Measurements from ENCODE around the gene MYO3B. TPM values are rescaled to one million over a fixed set of nuclear protein-coding genes. Genes with fewer than 3 reads are reported as not detected.

MYO3B gene
- polyA plus RNA-seq, 1 of the 3 experiments (the other 2 are of a cell fraction): not detected

- no peak overlapping the region for H3K4me2 ChIP-seq
- no peak overlapping the region for H3K9ac ChIP-seq
- H3K27ac ChIP-seq (ENCODE audit: low read depth in 2 of 2, low read length in 1 of 2): no peak overlapping the region
- no peak overlapping the region for H2AFZ ChIP-seq (ENCODE audit: low read depth)
- H3K4me3 ChIP-seq (ENCODE audit: low read depth in 2 of 2, low read length in 1 of 2): no peak overlapping the region
- CTCF ChIA-PET: interaction anchor here (1.0 kb wide), 1 partner anchor 33 kb away, joined by 3 read pairs; no protein-coding TSS in a partner anchor
- no peaks in the 10 kb centered on the region for H3K9me2 ChIP-seq
- H3K27me3 ChIP-seq (ENCODE audit: insufficient read depth): no peaks in the 10 kb centered on the region
- WGBS (ENCODE audit: low lambda C conversion rate): 49% methylated on average over 5 of the region's 5 CpGs
- H3K9me3 ChIP-seq: no peaks in the 10 kb centered on the region
- no peaks in the 10 kb centered on the region for H3F3A ChIP-seq (replicated peaks; ENCODE audit: insufficient read depth)
- DNase-seq: no peak
- TF ChIP-seq USF1 (IDR thresholded peaks at IDR 0.05; ENCODE audit: borderline replicate concordance, low read depth): no peak
- no peak for TF ChIP-seq CHD2 (IDR thresholded peaks at IDR 0.05; ENCODE audit: low read length, partially characterized antibody)
- no peak for TF ChIP-seq PBX3 (IDR thresholded peaks at IDR 0.05)
- TF ChIP-seq POLR2AphosphoS5 (IDR thresholded peaks at IDR 0.05; ENCODE audit: low read depth, low read length): no peak
- TF ChIP-seq, protein P1, sequence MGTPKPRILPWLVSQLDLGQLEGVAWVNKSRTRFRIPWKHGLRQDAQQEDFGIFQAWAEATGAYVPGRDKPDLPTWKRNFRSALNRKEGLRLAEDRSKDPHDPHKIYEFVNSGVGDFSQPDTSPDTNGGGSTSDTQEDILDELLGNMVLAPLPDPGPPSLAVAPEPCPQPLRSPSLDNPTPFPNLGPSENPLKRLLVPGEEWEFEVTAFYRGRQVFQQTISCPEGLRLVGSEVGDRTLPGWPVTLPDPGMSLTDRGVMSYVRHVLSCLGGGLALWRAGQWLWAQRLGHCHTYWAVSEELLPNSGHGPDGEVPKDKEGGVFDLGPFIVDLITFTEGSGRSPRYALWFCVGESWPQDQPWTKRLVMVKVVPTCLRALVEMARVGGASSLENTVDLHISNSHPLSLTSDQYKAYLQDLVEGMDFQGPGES (IDR thresholded peaks at IDR 0.05; ENCODE audit: low read depth, low read length): no peak
- TF ChIP-seq, protein P2, sequence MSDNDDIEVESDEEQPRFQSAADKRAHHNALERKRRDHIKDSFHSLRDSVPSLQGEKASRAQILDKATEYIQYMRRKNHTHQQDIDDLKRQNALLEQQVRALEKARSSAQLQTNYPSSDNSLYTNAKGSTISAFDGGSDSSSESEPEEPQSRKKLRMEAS (IDR thresholded peaks at IDR 0.05; ENCODE audit: low read depth): no peak
- TF ChIP-seq GATA2 (CRISPR knock-in tag; IDR thresholded peaks at IDR 0.05): no peak
- TF ChIP-seq SMC3 (IDR thresholded peaks at IDR 0.05; ENCODE audit: low read depth, low read length): no peak
- no peak for TF ChIP-seq TAF1 (IDR thresholded peaks at IDR 0.05; ENCODE audit: borderline replicate concordance, low read depth, low read length)
- TF ChIP-seq EP300 (IDR thresholded peaks at IDR 0.05; ENCODE audit: borderline replicate concordance in 1 of 2, low read depth in 1 of 2, low read length in 1 of 2): no peak
- no peak for TF ChIP-seq TEAD4 (IDR thresholded peaks at IDR 0.05; ENCODE audit: borderline replicate concordance, insufficient read depth)
- TF ChIP-seq FOSL2 (IDR thresholded peaks at IDR 0.05; ENCODE audit: borderline replicate concordance, low read depth): no peak
- no peak for TF ChIP-seq ELF1 (IDR thresholded peaks at IDR 0.05)
- no peak for TF ChIP-seq GABPA (IDR thresholded peaks at IDR 0.05; ENCODE audit: low read depth)
- TF ChIP-seq, protein P3, sequence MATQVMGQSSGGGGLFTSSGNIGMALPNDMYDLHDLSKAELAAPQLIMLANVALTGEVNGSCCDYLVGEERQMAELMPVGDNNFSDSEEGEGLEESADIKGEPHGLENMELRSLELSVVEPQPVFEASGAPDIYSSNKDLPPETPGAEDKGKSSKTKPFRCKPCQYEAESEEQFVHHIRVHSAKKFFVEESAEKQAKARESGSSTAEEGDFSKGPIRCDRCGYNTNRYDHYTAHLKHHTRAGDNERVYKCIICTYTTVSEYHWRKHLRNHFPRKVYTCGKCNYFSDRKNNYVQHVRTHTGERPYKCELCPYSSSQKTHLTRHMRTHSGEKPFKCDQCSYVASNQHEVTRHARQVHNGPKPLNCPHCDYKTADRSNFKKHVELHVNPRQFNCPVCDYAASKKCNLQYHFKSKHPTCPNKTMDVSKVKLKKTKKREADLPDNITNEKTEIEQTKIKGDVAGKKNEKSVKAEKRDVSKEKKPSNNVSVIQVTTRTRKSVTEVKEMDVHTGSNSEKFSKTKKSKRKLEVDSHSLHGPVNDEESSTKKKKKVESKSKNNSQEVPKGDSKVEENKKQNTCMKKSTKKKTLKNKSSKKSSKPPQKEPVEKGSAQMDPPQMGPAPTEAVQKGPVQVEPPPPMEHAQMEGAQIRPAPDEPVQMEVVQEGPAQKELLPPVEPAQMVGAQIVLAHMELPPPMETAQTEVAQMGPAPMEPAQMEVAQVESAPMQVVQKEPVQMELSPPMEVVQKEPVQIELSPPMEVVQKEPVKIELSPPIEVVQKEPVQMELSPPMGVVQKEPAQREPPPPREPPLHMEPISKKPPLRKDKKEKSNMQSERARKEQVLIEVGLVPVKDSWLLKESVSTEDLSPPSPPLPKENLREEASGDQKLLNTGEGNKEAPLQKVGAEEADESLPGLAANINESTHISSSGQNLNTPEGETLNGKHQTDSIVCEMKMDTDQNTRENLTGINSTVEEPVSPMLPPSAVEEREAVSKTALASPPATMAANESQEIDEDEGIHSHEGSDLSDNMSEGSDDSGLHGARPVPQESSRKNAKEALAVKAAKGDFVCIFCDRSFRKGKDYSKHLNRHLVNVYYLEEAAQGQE (IDR thresholded peaks at IDR 0.05; ENCODE audit: low read depth, low read length): no peak
- no peak for TF ChIP-seq MXI1 (IDR thresholded peaks at IDR 0.05; ENCODE audit: low read depth, low read length)
- no peak for TF ChIP-seq NRF1 (IDR thresholded peaks at IDR 0.05; ENCODE audit: low read depth, low read length)
- no peak for TF ChIP-seq RAD21 (IDR thresholded peaks at IDR 0.05; ENCODE audit: low read length)
- no peak for TF ChIP-seq TCF12 (IDR thresholded peaks at IDR 0.05)
- H3K36me3 ChIP-seq (replicated peaks in 1 of 2; ENCODE audit: control insufficient read depth in 1 of 2, insufficient read depth in 2 of 2, low read length in 1 of 2): no peaks in the 10 kb centered on the region
- no peaks in the 10 kb centered on the region for H3K79me2 ChIP-seq (ENCODE audit: insufficient read depth)
- no peaks in the 10 kb centered on the region for H3K4me1 ChIP-seq (ENCODE audit: control insufficient read depth in 1 of 2, insufficient read depth in 2 of 2, low read depth in 1 of 2, low read length in 1 of 2)
- no peaks in the 10 kb centered on the region for H4K20me1 ChIP-seq (ENCODE audit: insufficient read depth)
- POLR2A ChIA-PET: no interaction called here
Measured at GRCh38 chr2:170310876-170311502, 133.0 kb downstream of the MYO3B start.

Data from SK-N-SH (cell line).